SK-N-MC (cell line): ENCODE results near the gene ENTPD6.
"Not testable (repeated sequence)": the region's sequence is repeated elsewhere in the genome, so short reads cannot be mapped to it uniquely, and the experiment has no call there.

Experiments
- DNase-seq: peaks from one replicate; pipeline ENCODE4 v3.0.0-alpha.2; 2011; ENCODE audit warnings: low read depth, low spot score
- H3K27ac ChIP-seq: fragments of 200-600 bp; sonication (generic); 2 replicates; pipeline ENCODE4 v1.5.1; 2016; ENCODE audit warnings: mixed run types
- H3K36me3 ChIP-seq: fragments of 200-600 bp; sonication (generic); 2 replicates; pipeline ENCODE4 v1.6.1; 2017; ENCODE audit warnings: antibody characterized with exemption, low read length, mixed read lengths; ENCODE audit not compliant: insufficient read depth
- H3K4me3 ChIP-seq: fragments of 200-600 bp; sonication (generic); 2 replicates; pipeline ENCODE4 v1.5.1; 2016
- H3K9ac ChIP-seq: fragments of 200-600 bp; sonication (generic); 2 replicates; pipeline ENCODE4 v1.8.0; 2017; ENCODE audit warnings: mixed run types, mixed read lengths; ENCODE audit not compliant: insufficient read length
- H3K9me3 ChIP-seq: fragments of 200-600 bp; sonication (generic); 2 replicates; pipeline ENCODE4 v1.6.1; 2017; ENCODE audit warnings: low read depth, mild to moderate bottlenecking, antibody characterized with exemption, low read length, moderate library complexity, mixed read lengths
- EZH2 ChIP-seq: fragments of 200-600 bp; sonication (generic); IDR thresholded peaks from one replicate; pipeline ENCODE4 v1.6.1; 2017; ENCODE audit warnings: antibody characterized with exemption
- FOXP2 ChIP-seq: optimal IDR thresholded peaks from 2 replicates; pipeline ENCODE3; 2011; ENCODE audit warnings: mild to moderate bottlenecking, moderate library complexity; ENCODE audit not compliant: insufficient read depth; ENCODE audit errors: extremely low read length, control extremely low read depth
- POLR2AphosphoS5 ChIP-seq: IDR thresholded peaks from 2 replicates; pipeline ENCODE4 v1.6.1; 2012; ENCODE audit warnings: mild to moderate bottlenecking, low read depth, low read length, borderline replicate concordance

ENTPD6 gene

GRCh38 chr20:25257756-25258475 lies 62.4 kb downstream of the ENTPD6 start:
- no peak for DNase-seq
- Histone ChIP-seq H3K27ac (no peak overlapping the region), H3K9me3 (no peaks in the 10 kb centered on the region), H3K9ac (no peak overlapping the region), H3K4me3 (no peak overlapping the region), H3K36me3 (peaks cover 10% of the 10 kb centered on the region; the same call in 1 of the 2 replicates)
- TF ChIP-seq POLR2AphosphoS5 (no peak), FOXP2 (no peak), EZH2 (no peak)

DNA sequence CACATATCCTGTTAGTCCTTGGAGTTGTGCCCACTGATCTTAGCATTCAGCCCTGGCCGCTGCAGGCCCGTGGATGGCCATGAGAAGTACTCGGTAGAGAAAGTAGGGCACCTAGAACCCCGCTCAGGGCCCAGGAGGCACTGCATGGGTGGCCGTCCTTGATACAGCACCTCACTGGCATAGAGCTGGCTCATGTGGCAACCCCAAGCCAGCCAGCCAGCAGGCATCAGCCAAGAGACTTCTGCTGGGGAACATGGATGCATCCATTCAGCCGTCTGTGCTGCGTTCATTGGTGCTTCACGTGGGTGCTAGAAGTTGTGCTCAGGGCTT lies 62.9 kb downstream of the ENTPD6 start:
- H3K4me3 ChIP-seq, result no peak overlapping the region
- no peak overlapping the region for H3K27ac ChIP-seq
- TF ChIP-seq FOXP2 (no peak), POLR2AphosphoS5 (no peak), EZH2 (no peak)
- no peaks in the 10 kb centered on the region for H3K9me3 ChIP-seq
- no peak overlapping the region for H3K9ac ChIP-seq
- no peak for DNase-seq
- peaks cover 10% of the 10 kb centered on the region; the same call in 1 of the 2 replicates for H3K36me3 ChIP-seq

GRCh38 chr20:25258828-25259227 lies 63.3 kb downstream of the ENTPD6 start:
- Histone ChIP-seq H3K27ac (no peak overlapping the region), H3K36me3 (peaks cover 10% of the 10 kb centered on the region; the same call in 1 of the 2 replicates), H3K9me3 (no peaks in the 10 kb centered on the region), H3K9ac (no peak overlapping the region), H3K4me3 (no peak overlapping the region)
- DNase-seq, result no peak
- no peak for TF ChIP-seq POLR2AphosphoS5
- no peak for TF ChIP-seq FOXP2
- no peak for TF ChIP-seq EZH2

- peaks cover 10% of the 10 kb centered on the region; the same call in 1 of the 2 replicates for H3K36me3 ChIP-seq
- H3K27ac ChIP-seq, result no peak overlapping the region
- no peak overlapping the region for H3K9ac ChIP-seq
- no peak overlapping the region for H3K4me3 ChIP-seq
- no peak for DNase-seq
- no peaks in the 10 kb centered on the region for H3K9me3 ChIP-seq
- TF ChIP-seq POLR2AphosphoS5 (no peak), EZH2 (no peak), FOXP2 (no peak)
These were observed 63.8 kb downstream of the ENTPD6 start for GRCh38 chr20:25259358-25259757.

DNA sequence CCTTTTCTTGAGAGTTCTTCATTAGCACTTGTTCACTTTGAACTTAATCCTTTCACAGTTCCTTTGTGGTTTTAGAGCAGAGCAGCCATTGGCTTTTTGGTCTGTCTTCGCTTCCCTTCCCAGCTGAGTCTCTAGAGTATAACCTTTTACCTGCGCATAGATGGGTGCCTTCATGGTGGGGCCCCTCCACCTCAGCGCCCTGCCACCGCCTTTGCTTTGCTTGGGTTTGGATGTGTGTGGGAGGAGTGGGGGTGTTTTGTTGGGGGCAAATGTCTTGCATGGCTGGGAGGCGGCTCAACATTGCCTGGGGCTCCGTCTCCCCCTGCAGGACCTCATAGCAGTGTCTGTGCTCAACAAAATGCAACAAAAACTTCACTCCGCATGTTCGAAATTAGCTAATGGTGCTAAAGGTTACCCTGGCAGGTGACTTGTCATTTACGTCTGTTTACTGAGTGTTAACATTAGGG lies 64.3 kb downstream of the ENTPD6 start:
- no peak overlapping the region for H3K27ac ChIP-seq
- no peak overlapping the region for H3K4me3 ChIP-seq
- no peak overlapping the region for H3K9ac ChIP-seq
- DNase-seq, result no peak
- no peak for TF ChIP-seq EZH2
- TF ChIP-seq FOXP2, result no peak
- no peak for TF ChIP-seq POLR2AphosphoS5
- peaks cover 10% of the 10 kb centered on the region; the same call in 1 of the 2 replicates for H3K36me3 ChIP-seq
- no peaks in the 10 kb centered on the region for H3K9me3 ChIP-seq

- H3K4me3 ChIP-seq, H3K9ac ChIP-seq, DNase-seq, H3K9me3 ChIP-seq, H3K27ac ChIP-seq: not testable (repeated sequence)
- peaks cover 10% of the 10 kb centered on the region; the same call in 1 of the 2 replicates for H3K36me3 ChIP-seq
These were observed 65.4 kb downstream of the ENTPD6 start for GRCh38 chr20:25260770-25261437.

GRCh38 chr20:25269057-25269832 lies 73.7 kb downstream of the ENTPD6 start:
- Histone ChIP-seq H3K4me3 (no peak overlapping the region), H3K27ac (no peak overlapping the region), H3K9me3 (no peaks in the 10 kb centered on the region), H3K36me3 (no peaks in the 10 kb centered on the region; the same call in 1 of the 2 replicates), H3K9ac (no peak overlapping the region)
- no peak for DNase-seq
- TF ChIP-seq FOXP2, result no peak
- no peak for TF ChIP-seq EZH2
- no peak for TF ChIP-seq POLR2AphosphoS5

GRCh38 chr20:25269833-25270170 lies 74.3 kb downstream of the ENTPD6 start:
- Histone ChIP-seq H3K36me3 (no peaks in the 10 kb centered on the region; the same call in 1 of the 2 replicates), H3K27ac (no peak overlapping the region)

More at GRCh38 chr20:25269833-25270170, 74.3 kb downstream of the ENTPD6 start:
- H3K9ac ChIP-seq, result no peak overlapping the region
- no peak for TF ChIP-seq POLR2AphosphoS5
- no peak for TF ChIP-seq FOXP2
- no peak for TF ChIP-seq EZH2
- no peak for DNase-seq
- H3K9me3 ChIP-seq, result no peaks in the 10 kb centered on the region
- no peak overlapping the region for H3K4me3 ChIP-seq
